ENCODE data around the gene TCF3.

TCF3 gene

DNA sequence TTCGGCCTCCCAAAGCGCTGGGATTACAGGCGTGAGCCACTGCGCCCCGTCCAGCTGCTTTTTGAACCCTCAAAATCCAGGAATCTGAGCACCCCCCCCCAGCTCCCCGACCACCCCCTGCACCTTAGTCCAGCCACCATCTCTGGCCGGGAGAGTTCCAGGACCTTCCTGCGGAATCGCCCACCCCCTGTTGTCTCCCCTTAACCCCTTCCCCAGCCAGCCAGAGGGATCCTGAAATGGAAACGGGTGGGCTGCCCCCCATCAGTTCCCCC lies 59.0 kb downstream of the TCF3 start:
- Histone ChIP-seq H4K91ac (ENCODE audit: low read depth, low read length, poor library complexity) (no peak overlapping the region), H2AK5ac (ENCODE audit: low read depth, low read length) (peak overlapping the region; percentile 79), H2BK120ac (ENCODE audit: low read depth, low read length) (no peak overlapping the region), H3K4ac (ENCODE audit: low read length) (no peak overlapping the region), H2BK15ac (ENCODE audit: low read length) (no peak overlapping the region), H3K4me1 (ENCODE audit: control insufficient read depth in 2 of 2, insufficient read depth in 1 of 2, low read depth in 1 of 2, low read length in 2 of 2) (peaks cover 10 to 14% of the 10 kb centered on the region in 2 donors), H3K18ac (ENCODE audit: low read length) (no peak overlapping the region), H3K14ac (ENCODE audit: low read length) (no peak overlapping the region), H3K23ac (ENCODE audit: low read depth, low read length, poor library complexity) (no peak overlapping the region), H3K79me1 (ENCODE audit: low read depth, low read length) (peaks cover 7% of the 10 kb centered on the region), H3K4me3 (ENCODE audit: low read length in 2 of 2) (no peak overlapping the region), H3K36me3 (replicated peaks in 1 of 2; ENCODE audit: control insufficient read depth in 2 of 2, insufficient read depth in 2 of 2, low read length in 2 of 2) (peaks cover 15 to 59% of the 10 kb centered on the region in 2 donors), H3K9ac (ENCODE audit: low read depth, low read length, poor library complexity) (no peak overlapping the region), H3K27me3 (ENCODE audit: control insufficient read depth in 3 of 3, insufficient read depth in 3 of 3, low read depth in 1 of 3, low read length in 3 of 3) (no peaks in the 10 kb centered on the region), H3K4me2 (ENCODE audit: insufficient read depth, low read length, poor library complexity, severe bottlenecking) (peak overlapping the region; percentile 71), H2BK5ac (ENCODE audit: low read length) (no peak overlapping the region), H2BK12ac (ENCODE audit: low read length) (peak overlapping the region; percentile 53), H4K8ac (ENCODE audit: low read depth, low read length) (no peak overlapping the region), H3K9me3 (replicated peaks in 1 of 2; ENCODE audit: control insufficient read depth in 2 of 2, insufficient read depth in 1 of 2, low read depth in 1 of 2, low read length in 2 of 2) (no peaks in the 10 kb centered on the region), H3K27ac (replicated peaks; ENCODE audit: low read length) (no peak overlapping the region), H2AFZ (ENCODE audit: low read length) (no peak overlapping the region)
- no CpG with 5 or more reads among the region's 10 CpGs for WGBS, 2 donors (ENCODE audit: extremely low coverage in 2 of 2, insufficient read length in 2 of 2, insufficient replicate concordance in 1 of 2)
- DNase-seq (ENCODE audit: low spot score): no peak

DNA sequence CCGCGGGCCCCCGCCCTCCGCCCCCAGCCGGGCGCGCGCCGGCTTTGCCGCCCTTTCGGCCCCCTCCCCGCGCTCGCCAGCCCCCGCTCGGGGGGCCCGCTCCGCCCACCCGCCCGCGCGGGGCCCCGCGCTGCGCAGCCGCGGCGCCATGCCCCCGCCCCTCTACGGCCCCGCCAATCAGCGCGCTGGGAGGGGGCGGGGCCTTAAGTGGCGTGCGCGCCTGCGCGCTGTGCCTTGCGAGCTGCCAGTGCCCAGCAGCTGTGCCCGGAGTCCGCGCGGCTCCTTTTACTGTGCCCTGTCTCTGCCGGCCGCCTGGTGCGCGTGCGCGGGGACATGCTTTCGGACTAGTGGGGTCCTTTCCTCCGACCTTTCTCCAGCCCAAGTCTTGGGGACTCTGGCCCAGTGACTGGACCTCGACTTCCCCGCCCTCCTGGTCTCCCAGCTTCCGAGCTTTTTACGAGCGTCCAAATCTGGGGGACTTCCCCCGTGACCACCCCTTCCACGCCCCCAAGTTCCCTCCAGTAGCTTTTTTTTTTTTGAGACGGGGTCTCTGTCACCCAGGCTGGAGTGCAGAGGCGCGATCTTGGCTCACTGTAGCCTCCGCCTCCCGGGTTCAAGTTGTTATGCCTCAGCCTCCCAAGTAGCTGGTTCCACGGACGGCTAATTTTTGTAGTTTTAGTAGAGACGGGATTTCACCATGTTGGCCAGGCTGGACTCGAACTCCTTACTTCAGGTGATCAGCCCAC lies 59.5 kb downstream of the TCF3 start, which contains the start of gene MBD3:
MBD3 (minus strand) TSS at position 111 of the 746 bp plus-strand sequence. CDS start 234 bp downstream, outside the sequence.
- Histone ChIP-seq H2BK120ac (ENCODE audit: low read depth, low read length) (peak within 1 kb of the TSS; percentile 92), H2AFZ (ENCODE audit: low read length) (peak within 1 kb of the TSS; percentile 91), H3K27ac (replicated peaks; ENCODE audit: low read length) (peak within 1 kb of the TSS; percentile 100), H2AK5ac (ENCODE audit: low read depth, low read length) (peak within 1 kb of the TSS; percentile 100), H4K91ac (ENCODE audit: low read depth, low read length, poor library complexity) (peak within 1 kb of the TSS; percentile 95), H3K79me1 (ENCODE audit: low read depth, low read length) (peaks cover 8% of the 10 kb centered on the region), H4K8ac (ENCODE audit: low read depth, low read length) (peak within 1 kb of the TSS; percentile 100), H2BK5ac (ENCODE audit: low read length) (peak within 1 kb of the TSS; percentile 96), H3K4me1 (ENCODE audit: control insufficient read depth in 2 of 2, insufficient read depth in 1 of 2, low read depth in 1 of 2, low read length in 2 of 2) (peaks cover 10 to 14% of the 10 kb centered on the region in 2 donors), H3K4me3 (ENCODE audit: low read length in 2 of 2) (peak within 1 kb of the TSS; percentile 90 to 93), H2BK12ac (ENCODE audit: low read length) (peak within 1 kb of the TSS; percentile 53), H3K9ac (ENCODE audit: low read depth, low read length, poor library complexity) (peak within 1 kb of the TSS; percentile 93), H3K18ac (ENCODE audit: low read length) (peak within 1 kb of the TSS; percentile 100), H3K9me3 (replicated peaks in 1 of 2; ENCODE audit: control insufficient read depth in 2 of 2, insufficient read depth in 1 of 2, low read depth in 1 of 2, low read length in 2 of 2) (no peaks in the 10 kb centered on the region), H3K23ac (ENCODE audit: low read depth, low read length, poor library complexity) (peak within 1 kb of the TSS; percentile 100), H3K36me3 (replicated peaks in 1 of 2; ENCODE audit: control insufficient read depth in 2 of 2, insufficient read depth in 2 of 2, low read length in 2 of 2) (peaks cover 12 to 58% of the 10 kb centered on the region in 2 donors), H3K27me3 (ENCODE audit: control insufficient read depth in 3 of 3, insufficient read depth in 3 of 3, low read depth in 1 of 3, low read length in 3 of 3) (no peaks in the 10 kb centered on the region), H2BK15ac (ENCODE audit: low read length) (no peak within 1 kb of the TSS), H3K4me2 (ENCODE audit: insufficient read depth, low read length, poor library complexity, severe bottlenecking) (peak within 1 kb of the TSS; percentile 77), H3K4ac (ENCODE audit: low read length) (peak within 1 kb of the TSS; percentile 97), H3K14ac (ENCODE audit: low read length) (peak within 1 kb of the TSS; percentile 98)
- peak; percentile 95 for DNase-seq (ENCODE audit: low spot score)
- no CpG with 5 or more reads among the region's 68 CpGs for WGBS, 2 donors (ENCODE audit: extremely low coverage in 2 of 2, insufficient read length in 2 of 2, insufficient replicate concordance in 1 of 2)

DNA sequence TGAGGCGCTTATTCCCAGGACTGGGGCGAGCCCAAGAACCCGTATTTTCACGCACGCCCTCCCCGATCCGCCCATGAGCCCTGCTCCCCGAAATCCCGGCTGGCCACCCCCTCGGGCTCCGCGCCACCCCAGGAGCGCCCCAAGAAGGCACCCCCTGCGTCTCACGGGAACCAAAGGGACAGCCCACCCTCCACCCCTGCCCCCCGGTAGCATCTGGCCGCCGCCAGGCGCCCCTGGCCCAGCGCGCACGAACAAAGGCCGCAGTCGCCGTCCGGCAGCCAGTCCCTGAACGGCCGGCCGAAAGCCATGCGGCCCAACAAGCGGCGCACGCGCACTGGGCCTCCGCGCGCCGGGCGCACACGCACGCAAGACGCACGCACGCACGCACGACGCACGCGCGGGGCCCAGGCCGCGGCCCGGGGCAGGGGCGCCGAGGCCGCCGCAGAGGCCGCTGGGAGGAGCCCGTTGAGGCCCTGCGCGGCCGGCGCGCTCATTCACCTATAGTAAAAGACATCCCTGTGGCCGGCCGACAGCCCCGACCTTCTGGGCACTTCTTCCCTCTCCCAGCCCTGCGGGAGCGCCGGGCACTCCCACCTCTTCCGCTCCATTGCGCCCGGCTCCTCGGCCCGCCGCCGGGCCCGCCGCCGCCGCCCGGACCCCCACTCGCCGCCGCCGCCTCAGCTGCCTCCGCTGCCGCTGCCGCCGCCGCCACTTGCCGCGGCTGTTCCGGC lies 60.2 kb downstream of the TCF3 start:
- H2BK5ac ChIP-seq (ENCODE audit: low read length): peak overlapping the region; percentile 96
- H3K4me3 ChIP-seq (ENCODE audit: low read length in 2 of 2): peak overlapping the region; percentile 90 to 93
- H4K91ac ChIP-seq (ENCODE audit: low read depth, low read length, poor library complexity): peak overlapping the region; percentile 95
- H3K4ac ChIP-seq (ENCODE audit: low read length): peak overlapping the region; percentile 97
- H2AFZ ChIP-seq (ENCODE audit: low read length): peak overlapping the region; percentile 91
- no peaks in the 10 kb centered on the region for H3K9me3 ChIP-seq (replicated peaks in 1 of 2; ENCODE audit: control insufficient read depth in 2 of 2, insufficient read depth in 1 of 2, low read depth in 1 of 2, low read length in 2 of 2)
- peak; percentile 89 for DNase-seq (ENCODE audit: low spot score)
- peaks cover 10 to 14% of the 10 kb centered on the region in 2 donors for H3K4me1 ChIP-seq (ENCODE audit: control insufficient read depth in 2 of 2, insufficient read depth in 1 of 2, low read depth in 1 of 2, low read length in 2 of 2)
- peak overlapping the region; percentile 100 for H3K18ac ChIP-seq (ENCODE audit: low read length)
- no peak overlapping the region for H2BK15ac ChIP-seq (ENCODE audit: low read length)
- peak overlapping the region; percentile 100 for H3K23ac ChIP-seq (ENCODE audit: low read depth, low read length, poor library complexity)
- H3K27ac ChIP-seq (replicated peaks; ENCODE audit: low read length): peak overlapping the region; percentile 100
- peak overlapping the region; percentile 77 for H3K4me2 ChIP-seq (ENCODE audit: insufficient read depth, low read length, poor library complexity, severe bottlenecking)
- no CpG with 5 or more reads among the region's 94 CpGs for WGBS, 2 donors (ENCODE audit: extremely low coverage in 2 of 2, insufficient read length in 2 of 2, insufficient replicate concordance in 1 of 2)
- H2AK5ac ChIP-seq (ENCODE audit: low read depth, low read length): peak overlapping the region; percentile 100
- H3K9ac ChIP-seq (ENCODE audit: low read depth, low read length, poor library complexity): peak overlapping the region; percentile 93
- no peak overlapping the region for H2BK12ac ChIP-seq (ENCODE audit: low read length)
- H3K36me3 ChIP-seq (replicated peaks in 1 of 2; ENCODE audit: control insufficient read depth in 2 of 2, insufficient read depth in 2 of 2, low read length in 2 of 2): peaks cover 6 to 58% of the 10 kb centered on the region in 2 donors
- peak overlapping the region; percentile 100 for H4K8ac ChIP-seq (ENCODE audit: low read depth, low read length)
- H2BK120ac ChIP-seq (ENCODE audit: low read depth, low read length): peak overlapping the region; percentile 92
- H3K14ac ChIP-seq (ENCODE audit: low read length): peak overlapping the region; percentile 98
- H3K27me3 ChIP-seq (ENCODE audit: control insufficient read depth in 3 of 3, insufficient read depth in 3 of 3, low read depth in 1 of 3, low read length in 3 of 3): no peaks in the 10 kb centered on the region
- H3K79me1 ChIP-seq (ENCODE audit: low read depth, low read length): peaks cover 6% of the 10 kb centered on the region

Measured in neuronal stem cell (in vitro differentiated cells).